HG02623 (cell line): ENCODE measurements around the gene ABCC1.
"Not testable (repeated sequence)": the region's sequence is repeated elsewhere in the genome, so short reads cannot be mapped to it uniquely, and the experiment has no call there.

ENCODE experiments used
- ATAC-seq: cut with Tn5 transposase; IDR thresholded peaks from one replicate; pipeline ENCODE4 v1.9.1; 2021; ENCODE audit warnings: moderate library complexity; ENCODE audit not compliant: unreplicated experiment

ABCC1 gene

DNA sequence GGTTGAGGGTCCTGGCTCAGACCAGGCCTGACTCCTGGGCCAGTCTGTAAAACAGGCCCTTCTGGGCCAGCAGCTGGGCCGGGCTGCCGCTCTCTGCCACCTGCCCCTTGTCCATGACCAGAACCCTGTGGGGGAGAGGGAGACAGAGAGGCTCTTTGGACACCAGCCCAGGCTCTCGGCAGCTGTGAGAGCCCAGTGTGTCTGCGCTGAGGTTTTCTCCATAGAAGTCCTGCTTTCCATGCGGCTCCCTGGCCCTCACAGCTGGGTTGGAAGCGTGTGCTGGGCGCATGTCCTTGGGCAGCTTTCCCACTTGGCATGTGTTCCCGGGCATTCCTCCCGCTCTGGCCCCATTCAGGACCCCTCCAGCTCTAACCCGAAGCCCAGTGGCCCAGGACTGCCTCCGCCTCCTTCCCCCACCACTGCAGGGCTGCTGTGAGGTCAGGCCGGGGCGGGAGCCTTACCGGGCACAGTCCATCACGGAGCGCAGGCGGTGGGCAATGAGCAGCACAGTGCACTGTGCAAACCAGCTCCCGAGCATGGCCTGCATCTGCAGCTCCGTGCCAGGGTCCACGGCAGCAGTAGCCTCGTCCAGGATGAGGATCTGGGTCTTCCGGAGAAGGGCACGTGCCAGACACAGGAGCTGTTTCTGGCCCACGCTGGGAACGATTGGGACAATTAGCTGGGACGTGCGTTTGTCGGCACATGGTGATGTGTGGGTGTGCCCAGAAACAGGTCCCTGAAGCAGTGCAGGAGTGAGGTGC, 200.9 kb downstream of the ABCC1 start:
- no peak for ATAC-seq

DNA sequence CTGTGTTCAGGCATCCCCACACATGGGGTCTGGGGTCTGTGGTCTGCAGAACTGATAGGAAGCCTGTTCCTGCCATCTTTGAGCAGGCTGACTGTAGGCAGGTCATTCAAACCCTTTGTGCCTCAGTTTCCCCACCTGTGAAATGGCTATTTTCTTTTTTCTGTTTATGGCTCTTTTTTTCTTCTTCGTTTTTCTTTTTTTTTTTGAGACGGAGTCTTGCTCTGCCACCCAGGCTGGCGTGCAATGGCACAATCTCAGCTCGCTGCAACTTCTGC, 201.4 kb downstream of the ABCC1 start:
- no peak for ATAC-seq

DNA sequence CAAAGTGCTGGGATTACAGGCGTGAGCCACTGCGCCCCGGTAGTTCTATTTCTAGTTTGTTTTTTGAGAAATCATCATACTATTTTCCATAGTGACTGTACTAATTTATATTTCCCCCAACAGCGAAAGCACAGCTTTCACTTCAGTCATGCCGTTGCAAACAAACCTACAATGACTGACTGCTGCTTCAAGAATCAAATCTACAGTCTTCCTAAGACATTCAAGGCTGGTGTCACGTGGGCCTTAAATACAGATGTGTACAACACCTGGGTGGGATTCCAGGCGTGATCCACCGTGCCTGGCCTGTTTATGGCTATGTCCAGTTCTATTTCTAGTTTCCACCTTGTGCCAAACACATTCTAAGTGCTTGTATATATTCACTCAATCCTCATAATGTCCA, 201.9 kb downstream of the ABCC1 start:
- no peak for ATAC-seq

DNA sequence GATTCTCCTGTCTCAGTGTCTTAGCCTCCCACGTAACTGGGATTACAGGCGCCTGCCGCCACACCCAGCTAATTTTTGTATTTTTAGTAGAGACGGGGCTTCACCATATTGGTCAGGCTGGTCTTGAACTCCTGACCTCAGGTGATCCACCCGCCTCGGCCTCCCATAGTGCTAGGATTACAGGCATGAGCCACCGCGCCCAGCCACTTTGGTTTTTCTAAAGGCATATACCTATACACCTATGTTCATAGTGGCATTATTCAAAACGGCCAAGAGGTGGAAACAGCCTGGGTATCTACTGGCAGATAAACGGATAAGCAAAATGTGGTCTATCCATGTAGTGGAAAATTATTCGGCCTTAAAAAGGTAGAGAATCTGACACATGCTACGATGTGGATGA, 203.6 kb downstream of the ABCC1 start:
- ATAC-seq = not testable (repeated sequence)

DNA sequence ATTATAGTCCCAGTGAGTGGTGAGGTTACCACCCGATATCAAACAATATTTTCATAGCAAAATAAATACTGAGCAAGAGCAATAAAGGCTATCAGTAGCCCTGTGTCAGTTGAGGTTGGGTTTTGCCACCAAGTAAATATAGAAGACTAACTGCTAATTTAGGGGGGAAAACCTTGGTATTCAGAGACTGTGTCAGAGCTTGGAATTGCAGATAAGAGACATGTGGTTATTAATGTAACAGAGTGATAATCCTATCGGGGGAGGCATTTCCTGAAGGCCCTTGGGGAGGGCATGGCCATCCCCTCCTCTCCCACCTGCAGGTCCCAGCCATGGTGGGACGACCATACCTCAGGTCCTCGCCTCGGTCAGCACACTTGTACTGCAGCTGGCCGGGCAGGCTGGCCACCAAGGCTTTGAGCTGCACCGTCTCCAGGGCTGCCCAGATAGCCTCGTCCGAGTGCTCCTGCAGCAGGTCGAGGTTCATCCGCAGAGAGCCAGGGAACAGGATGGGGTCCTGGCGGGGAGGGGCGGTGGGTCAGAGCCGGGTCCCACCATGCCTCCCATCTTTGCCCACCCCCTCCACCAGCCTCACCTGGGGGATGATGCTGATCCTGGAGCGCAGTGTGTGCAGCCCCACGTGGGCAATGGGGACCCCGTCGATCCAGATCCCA, 205.0 kb downstream of the ABCC1 start:
- ATAC-seq = no peak

DNA sequence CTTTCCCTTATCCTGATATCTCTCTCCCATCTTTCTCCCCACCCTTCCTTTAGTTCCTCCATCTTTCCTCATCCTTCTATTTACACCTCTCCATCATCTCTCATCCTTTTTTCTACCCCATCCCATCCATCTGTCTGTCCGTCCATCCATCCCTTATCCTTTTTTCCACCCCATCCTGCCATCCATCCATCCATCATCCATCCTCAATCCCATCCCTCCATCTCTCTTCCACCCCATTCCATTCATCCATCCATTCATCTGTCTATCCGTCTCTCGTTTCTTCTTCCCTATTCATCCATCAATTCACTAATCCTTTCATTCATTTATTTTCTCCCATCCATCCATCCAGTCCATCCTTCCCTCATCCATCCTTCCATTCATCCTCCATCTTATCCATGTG, 205.8 kb downstream of the ABCC1 start:
- no peak for ATAC-seq

DNA sequence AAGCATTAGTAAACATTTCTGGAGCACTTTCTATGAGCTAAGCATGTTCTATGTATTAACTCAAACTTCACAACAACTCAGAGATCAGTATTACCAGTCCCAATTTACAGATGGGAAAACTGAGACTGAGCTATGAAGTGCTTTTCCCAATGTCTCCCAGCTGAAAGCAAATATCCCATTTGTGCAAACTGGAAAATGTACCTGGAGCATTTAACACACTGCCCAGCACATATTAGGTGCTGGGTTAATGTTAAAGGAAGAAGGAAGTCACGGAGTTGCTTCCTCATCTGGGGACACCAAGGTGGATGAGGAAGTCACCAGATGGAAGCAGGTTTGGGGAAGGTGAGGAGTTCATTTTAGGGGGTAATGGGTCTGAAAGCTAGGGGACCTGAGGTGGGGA, 207.8 kb downstream of the ABCC1 start:
- ATAC-seq = no peak

DNA sequence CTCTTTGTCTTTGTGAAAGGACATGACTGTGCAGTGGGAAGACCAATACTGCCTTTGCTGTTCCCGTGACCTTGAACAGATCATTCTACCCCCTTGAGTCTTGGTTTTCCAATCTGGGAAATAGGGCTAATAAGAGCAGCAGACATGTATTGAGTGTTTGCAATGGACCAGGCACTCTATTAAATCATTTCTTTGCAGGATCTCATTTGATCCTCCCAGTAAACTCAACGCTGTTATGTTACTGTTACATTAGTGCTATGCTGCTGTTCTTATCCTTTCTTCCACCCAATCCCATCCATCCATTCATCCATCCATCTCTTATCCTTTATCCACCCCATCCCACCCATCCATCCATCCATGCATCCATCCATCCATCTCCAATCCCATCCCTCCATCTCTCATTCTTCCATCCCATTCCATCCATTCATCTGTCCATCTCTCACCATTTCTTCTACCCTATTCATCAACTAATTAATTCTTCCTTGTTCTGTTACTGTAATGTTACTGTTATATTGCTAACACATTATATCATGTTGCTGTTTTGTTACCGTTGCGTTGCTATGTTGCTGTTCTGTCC, 208.8 kb downstream of the ABCC1 start:
- ATAC-seq = no peak

DNA sequence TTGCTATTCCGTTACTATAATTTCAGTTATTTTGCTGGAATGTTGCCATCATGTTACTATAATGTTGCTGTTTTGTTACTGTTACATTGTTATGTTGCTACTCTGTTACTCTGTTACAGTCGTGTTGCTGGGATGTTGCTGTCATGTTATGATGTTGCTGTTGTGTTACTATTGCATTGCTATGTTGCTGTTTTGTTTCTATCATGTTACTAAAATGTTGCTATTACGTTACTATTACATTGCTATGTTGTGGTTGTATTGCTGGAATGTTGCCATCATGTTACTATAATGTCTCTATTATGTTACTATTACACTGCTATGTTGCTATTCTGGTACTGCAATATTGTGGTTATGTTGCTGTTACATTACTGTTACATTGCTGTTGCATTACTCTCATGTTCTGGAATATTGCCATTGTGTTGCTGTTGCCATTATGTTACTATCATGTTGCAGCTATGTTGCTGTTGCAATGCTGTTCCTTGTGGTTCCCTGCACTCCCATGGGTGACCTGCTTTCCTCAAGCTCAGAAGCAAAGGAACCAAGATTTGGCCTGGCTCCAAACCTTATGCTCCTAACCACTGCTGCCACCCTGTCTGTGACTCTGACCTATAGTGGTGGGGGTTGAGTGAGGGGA, 209.4 kb downstream of the ABCC1 start:
- no peak for ATAC-seq

DNA sequence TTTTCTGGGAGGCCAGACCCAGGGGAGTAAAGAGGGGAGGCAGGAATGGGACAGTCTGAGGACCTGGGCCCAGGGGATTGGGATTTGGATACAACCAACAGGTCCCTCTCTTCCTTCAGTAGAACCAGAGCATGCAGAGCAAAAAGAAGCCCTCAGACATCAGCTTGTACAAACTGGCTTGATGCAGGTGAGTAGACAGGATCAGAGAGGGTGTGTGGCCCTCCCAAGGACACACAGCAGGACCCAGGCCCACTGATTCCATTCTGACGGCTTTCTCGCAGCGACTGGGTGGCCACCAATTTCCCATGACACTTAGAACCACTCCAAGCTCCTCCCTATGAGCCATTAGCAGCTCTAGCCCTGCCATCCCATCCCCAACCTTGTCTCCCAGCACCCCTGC, 210.2 kb downstream of the ABCC1 start:
- no peak for ATAC-seq

DNA sequence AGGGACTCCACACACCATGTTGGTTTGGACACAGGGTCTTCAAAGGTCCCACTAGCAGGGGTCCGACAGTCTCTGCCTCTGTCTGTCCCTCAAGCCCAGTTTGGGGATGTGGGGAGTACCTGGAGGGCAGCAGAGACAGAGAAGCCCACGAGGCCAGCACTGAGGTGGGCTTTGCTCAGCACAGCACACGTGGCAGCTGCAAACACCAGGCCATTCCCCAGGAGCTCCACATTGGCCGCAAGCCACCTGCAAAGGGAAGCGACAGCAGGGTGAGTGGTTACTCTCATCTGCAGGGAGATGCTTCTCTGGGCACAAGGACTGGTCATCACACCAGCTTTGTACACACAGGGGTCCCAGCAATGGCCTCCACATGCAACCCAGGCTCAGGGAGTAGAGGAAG, 211.9 kb downstream of the ABCC1 start:
- ATAC-seq = no peak

DNA sequence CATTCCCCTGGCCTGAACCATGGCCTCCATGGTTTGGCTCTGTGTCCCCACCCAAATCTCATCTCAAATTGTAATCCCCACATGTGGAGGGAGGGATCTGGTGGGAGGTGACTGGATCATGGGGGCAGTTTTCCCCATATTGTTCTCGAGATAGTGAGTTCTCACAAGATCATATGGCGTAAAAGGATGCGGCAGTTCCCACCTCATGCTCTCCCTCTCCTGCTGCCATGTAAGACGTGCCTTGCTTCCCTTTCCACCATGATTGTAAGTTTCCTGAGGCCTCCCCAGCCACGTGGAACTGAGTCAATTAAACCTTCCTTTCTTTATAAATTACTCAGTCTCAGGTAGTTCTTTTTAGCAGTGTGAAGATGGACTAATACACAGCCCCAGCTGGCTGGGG, 212.4 kb downstream of the ABCC1 start:
- not testable (repeated sequence) for ATAC-seq

DNA sequence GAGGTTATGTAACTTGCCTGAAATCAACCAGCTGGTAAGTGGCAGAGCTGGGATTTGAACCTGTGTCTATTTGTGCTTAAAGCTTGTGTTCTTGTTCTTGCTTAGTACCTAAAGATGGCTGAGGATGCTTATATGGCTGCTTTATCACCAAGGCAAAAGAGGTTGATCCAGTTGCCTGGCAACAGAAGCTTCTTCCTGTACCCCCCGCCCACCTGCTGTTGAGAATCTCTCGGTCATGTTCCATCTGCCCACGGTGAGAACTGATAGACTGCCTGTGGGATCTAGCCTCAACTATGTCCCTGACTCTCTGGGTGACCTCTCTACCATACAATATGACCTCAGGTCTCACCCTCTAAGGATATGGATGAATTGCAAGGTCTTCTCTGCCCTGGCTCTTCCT, 213.2 kb downstream of the ABCC1 start:
- no peak for ATAC-seq

DNA sequence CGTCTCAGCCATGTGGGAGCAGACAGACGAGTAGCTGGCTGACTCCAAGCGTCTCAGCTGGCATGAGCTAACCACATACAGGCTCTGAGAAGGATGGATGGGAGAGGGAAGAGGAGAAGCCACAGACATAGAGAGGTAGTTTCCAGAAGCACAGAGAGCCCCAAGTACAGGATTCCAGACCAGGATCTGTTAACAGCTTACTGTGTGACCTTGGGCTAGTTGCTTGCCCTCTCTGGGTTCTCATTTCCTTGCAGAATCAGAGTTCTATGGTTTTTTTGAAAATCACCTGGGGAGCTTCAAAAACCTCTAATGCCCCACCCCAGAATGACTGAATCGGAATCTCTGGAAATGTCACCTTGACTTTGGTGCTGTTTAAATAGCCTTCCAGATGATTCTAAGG, 213.7 kb downstream of the ABCC1 start:
- ATAC-seq = no peak

DNA sequence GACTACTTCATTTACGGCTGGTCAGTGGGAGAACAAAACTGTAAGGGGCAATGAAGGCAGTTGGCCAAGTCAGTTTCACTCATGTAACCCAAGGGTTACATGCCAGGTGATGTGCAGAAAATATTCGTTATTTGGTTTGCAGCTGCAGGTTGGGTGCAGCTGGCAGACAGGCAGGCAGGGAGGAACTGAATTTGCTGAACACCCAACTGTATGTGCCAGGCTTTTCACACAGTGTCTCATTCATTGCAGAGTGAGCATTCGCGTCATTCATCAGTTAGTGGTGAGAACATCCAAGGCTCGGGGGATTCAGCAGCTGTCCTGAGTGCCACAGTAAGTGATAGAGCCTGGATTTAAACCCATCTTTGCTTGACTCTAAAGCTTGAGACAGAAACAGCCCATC, 214.2 kb downstream of the ABCC1 start:
- ATAC-seq = no peak

DNA sequence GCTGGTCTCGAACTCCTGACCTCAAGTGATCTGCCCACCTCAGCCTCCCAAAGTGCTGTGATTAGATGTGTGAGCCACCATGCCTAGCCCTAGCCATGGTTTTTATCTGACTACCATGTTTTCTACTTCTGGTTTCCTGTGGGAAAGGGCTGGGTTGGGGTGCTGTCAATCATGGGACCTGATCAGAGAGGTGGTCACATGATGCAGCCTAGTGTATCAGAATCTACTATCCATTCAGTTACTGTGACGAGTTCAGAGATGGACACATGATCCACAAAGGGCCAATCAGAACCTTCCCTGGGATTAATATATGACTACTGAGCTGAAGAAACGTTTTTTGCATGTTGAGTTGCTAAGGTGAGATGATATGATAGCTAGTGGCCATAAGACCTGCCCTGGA, 214.8 kb downstream of the ABCC1 start:
- no peak for ATAC-seq

DNA sequence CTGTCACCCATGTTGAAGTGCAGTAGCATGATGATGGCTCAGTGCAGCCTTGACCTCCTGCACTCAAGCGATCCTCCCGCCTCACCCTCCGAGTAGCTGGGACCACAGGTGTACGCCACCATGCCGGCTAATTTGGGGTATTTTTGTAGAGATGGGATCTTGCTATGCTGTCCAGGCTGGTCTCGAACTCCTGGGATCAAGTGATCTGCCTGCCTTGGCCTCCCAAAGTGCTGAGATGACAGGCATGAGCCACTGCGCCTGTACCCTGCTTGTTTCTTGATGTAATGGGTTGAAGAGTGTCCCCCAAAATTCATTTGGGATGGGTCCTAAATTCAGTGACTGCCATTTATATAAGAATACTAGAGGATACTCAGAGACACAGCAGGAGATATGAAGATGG, 216.7 kb downstream of the ABCC1 start:
- ATAC-seq = no peak

DNA sequence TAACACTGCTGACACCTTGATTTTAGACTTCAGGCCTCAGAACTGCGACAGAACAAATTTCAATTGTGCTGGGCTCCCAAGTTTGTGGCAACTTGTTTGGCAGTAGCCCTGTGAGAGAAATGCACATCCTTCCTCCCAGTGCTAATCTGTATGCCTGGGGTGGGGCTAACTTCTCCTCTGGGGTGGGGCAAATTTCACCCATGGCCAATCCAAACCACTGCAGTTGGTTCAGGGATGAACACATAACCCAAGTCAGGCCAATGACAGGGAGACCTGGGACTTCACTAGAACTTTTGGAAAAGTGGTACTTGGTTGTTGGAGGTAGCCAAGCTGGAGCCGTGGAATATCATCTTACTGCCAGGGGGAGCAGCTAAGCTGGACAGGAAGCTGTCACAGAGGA, 217.5 kb downstream of the ABCC1 start:
- no peak for ATAC-seq

DNA sequence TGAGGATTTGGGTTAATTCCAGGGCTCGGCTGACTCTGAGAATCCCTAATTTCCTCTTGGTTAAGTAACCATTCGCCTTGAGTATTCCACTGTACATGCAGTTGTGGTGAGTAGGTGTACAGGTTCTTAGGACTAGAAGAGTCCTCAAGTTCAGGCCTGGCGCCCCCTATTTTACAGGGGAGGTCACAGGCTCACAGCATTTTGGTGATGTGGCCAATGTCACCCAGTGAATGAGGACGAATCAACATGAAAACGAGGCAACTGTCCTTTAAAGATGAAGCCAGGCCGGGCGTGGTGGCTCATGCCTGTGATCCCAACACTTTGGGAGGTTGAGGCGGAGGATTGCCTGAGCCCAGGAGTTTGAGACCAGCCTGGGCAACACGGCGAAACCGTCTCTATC, 218.5 kb downstream of the ABCC1 start:
- no peak for ATAC-seq

DNA sequence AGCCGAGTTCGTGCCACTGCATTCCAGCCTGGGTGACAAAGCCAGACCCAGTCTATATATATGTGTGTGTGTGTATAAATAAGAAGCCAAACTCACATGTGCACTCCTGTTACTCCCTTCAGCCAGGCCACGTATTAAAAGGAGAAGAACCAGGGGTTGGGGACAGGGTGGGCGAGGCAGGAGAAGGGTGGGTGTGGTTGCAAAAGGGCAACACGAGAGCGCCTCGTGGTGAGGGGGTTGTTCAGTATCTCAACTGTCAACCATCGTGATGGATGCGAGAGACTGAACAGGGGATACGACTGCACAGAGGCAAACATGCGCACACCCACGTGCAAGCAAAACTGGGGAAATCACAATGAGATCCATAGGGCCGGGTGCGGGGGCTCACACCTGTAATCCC, 219.0 kb downstream of the ABCC1 start:
- ATAC-seq = no peak

DNA sequence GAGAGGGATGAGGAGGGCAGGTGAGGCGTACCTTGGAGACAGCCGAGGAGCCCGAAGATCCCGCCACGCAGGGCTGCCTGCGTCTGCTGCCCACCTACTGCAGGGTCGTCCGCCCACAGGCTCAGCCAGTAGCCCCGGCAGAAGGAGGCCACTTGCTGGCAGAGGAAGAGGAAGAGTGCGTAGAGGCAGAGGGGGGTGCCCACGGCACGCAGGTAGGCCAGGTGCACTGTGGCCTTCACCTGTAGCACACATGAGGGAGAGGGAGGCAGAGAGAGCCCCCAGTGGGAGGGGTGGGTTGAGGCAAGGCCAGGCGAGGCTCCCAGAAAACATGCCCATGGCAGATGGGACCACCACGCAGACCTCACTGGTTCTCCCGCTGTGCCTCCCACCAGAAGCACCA, 220.2 kb downstream of the ABCC1 start:
- ATAC-seq = no peak

DNA sequence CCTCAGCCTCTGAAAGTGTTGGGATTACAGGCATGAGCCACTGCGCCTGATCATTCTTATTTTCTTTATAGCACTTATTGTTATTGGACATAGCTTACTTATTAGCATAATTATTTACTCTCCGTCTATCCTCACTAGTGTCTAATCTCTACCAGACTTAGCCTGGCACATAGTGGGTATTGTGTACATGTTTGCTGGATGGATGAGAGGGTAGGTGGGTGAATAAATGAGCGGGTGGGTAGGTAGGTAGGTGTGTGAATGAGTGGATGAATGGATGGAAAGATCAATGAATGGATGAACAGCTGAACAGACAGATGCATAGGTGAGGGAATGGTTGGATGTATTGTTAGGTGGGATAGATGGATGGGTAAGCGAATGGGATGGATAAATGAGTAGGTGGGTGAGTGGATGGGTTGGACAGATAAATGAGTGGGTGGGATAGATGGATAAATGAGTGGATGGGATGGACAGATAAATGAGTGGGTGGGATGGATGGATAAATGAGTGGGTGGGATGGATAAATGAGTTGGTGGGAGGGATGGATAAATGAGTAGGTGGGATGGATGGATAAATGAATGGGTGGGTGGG, 222.0 kb downstream of the ABCC1 start:
- ATAC-seq = no peak
